Liver (tissue), 9 donors: Measurements from ENCODE around the gene FABP3. TPM values are rescaled to one million over a fixed set of nuclear protein-coding genes. Genes with fewer than 3 reads are reported as not detected.

Experiments
- DNase-seq: peaks from one replicate; pipeline ENCODE4 v3.0.0-alpha.2; 2017; ENCODE audit warnings: low spot score
- H3K27ac ChIP-seq, 2 donors: one replicate each; pipeline ENCODE4 v1.7.0; 2013; ENCODE audit warnings: inconsistent platforms in 2 of 2, low read length in 2 of 2, control low read depth in 1 of 2, low read depth in 1 of 2, mild to moderate bottlenecking in 1 of 2
- H3K27me3 ChIP-seq, 4 donors: one replicate each; pipeline versions ENCODE4 v1.6.1 to v1.7.0; 2013; ENCODE audit warnings: low read length in 3 of 4, inconsistent platforms in 1 of 4, mild to moderate bottlenecking in 1 of 4, moderate library complexity in 1 of 4; ENCODE audit not compliant: control insufficient read depth in 4 of 4, insufficient read depth in 4 of 4
- H3K36me3 ChIP-seq, 4 donors: one replicate each; pipeline versions ENCODE4 v1.6.1 to v1.7.0; 2013; ENCODE audit warnings: low read length in 3 of 4, mild to moderate bottlenecking in 3 of 4, low read depth in 1 of 4, moderate library complexity in 1 of 4; ENCODE audit not compliant: control insufficient read depth in 4 of 4, insufficient read depth in 3 of 4
- H3K4me1 ChIP-seq, 4 donors: one replicate each; pipeline versions ENCODE4 v1.6.1 to v1.7.0; 2013; ENCODE audit warnings: low read length in 3 of 4, mild to moderate bottlenecking in 3 of 4, moderate library complexity in 1 of 4; ENCODE audit not compliant: control insufficient read depth in 4 of 4, insufficient read depth in 4 of 4
- H3K4me3 ChIP-seq, 3 donors: one replicate each; pipeline versions ENCODE4 v1.6.1 to v1.7.0; 2013; ENCODE audit warnings: low read length in 3 of 3, control low read depth in 1 of 3, low read depth in 1 of 3, mild to moderate bottlenecking in 1 of 3
- H3K9ac ChIP-seq, 2 donors: one replicate each; pipeline ENCODE4 v1.7.0; 2013; ENCODE audit warnings: low read length in 2 of 2, mild to moderate bottlenecking in 2 of 2, moderate library complexity in 2 of 2, control low read depth in 1 of 2, low read depth in 1 of 2
- H3K9me3 ChIP-seq, 4 donors: one replicate each; pipeline versions ENCODE4 v1.6.1 to v1.7.0; 2013; ENCODE audit warnings: low read length in 3 of 4; ENCODE audit not compliant: control insufficient read depth in 4 of 4
- CTCF ChIP-seq: fragments of 150-350 bp; IDR thresholded peaks from 2 replicates; pipeline ENCODE4 v1.5.1; 2017; ENCODE audit warnings: improper control_type of control experiment, low read depth, low read length; ENCODE audit not compliant: missing input control
- FOXA1 ChIP-seq: IDR thresholded peaks from 2 replicates; pipeline ENCODE4 v1.6.1; 2016; ENCODE audit warnings: antibody characterized with exemption
- FOXA2 ChIP-seq: IDR thresholded peaks from 2 replicates; pipeline ENCODE4 v1.6.1; 2016; ENCODE audit warnings: antibody characterized with exemption
- HNF4G ChIP-seq: IDR thresholded peaks from 2 replicates; pipeline ENCODE4 v1.6.1; 2016; ENCODE audit warnings: antibody characterized with exemption
- NR2F2 ChIP-seq: IDR thresholded peaks from 2 replicates; pipeline ENCODE4 v1.6.1; 2016; ENCODE audit warnings: antibody characterized with exemption
- RAD21 ChIP-seq, 2 donors: IDR thresholded peaks; 2 replicates each; pipeline ENCODE4 v1.6.1; 2016; ENCODE audit warnings: antibody characterized with exemption in 2 of 2, mild to moderate bottlenecking in 2 of 2
- RXRA ChIP-seq, 2 donors: IDR thresholded peaks; 2 replicates each; pipeline ENCODE4 v1.6.1; 2017 to 2018; ENCODE audit warnings: antibody characterized with exemption in 2 of 2, mild to moderate bottlenecking in 1 of 2
- SP1 ChIP-seq: IDR thresholded peaks from 2 replicates; pipeline ENCODE4 v1.6.1; 2018; ENCODE audit warnings: antibody characterized with exemption, mild to moderate bottlenecking
- TAF1 ChIP-seq: conservative IDR thresholded peaks from 2 replicates; pipeline ENCODE4 v1.6.1; 2016; ENCODE audit warnings: antibody characterized with exemption, mild to moderate bottlenecking
- ZBTB33 ChIP-seq: IDR thresholded peaks from 2 replicates; pipeline ENCODE4 v1.6.1; 2016; ENCODE audit warnings: antibody characterized with exemption
- WGBS: extraction: QIAGEN DNeasy Blood & Tissue Kit; methylation state at CpG from one replicate; pipeline ENCODE4 v1.1.7; 2013; 5-methylcytosine and 5-hydroxymethylcytosine counted together
- polyA plus RNA-seq, 2 donors: library from polyadenylated mRNA; stranded (reverse) in 1 of 2; unstranded in 1 of 2; fragments of 200-250 nt in 1 of 2; fragments of >200 nt in 1 of 2; fragmentation: Nextera tagmentation in 1 of 2; extraction: Ambion mirVana in 1 of 2; gene quantifications; one replicate each; pipeline versions ENCODE4 v1.2.1 to v1.2.3, GENCODE V29; 2013 to 2015
- total RNA-seq, 2 donors: library from RNA; depleted of rRNA; stranded (reverse); fragments of >200 nt; gene quantifications; one replicate each; pipeline ENCODE4 v1.2.3, GENCODE V29; 2014
- TF ChIP-seq, protein P1 (sequence below): IDR thresholded peaks from 2 replicates; pipeline ENCODE4 v1.6.1; 2016; ENCODE audit warnings: antibody characterized with exemption, mild to moderate bottlenecking
- TF ChIP-seq, protein P2 (sequence below): IDR thresholded peaks from 2 replicates; pipeline ENCODE4 v1.6.1; 2016; ENCODE audit warnings: antibody characterized with exemption
- donor health status: healthy.
- donor health status: healthy.
- donor health status: healthy.
- donor health status: healthy.
- donor health status: healthy.

The FABP3 gene
- total and polyA plus RNA-seq, 4 donors, result 2.8 to 28.2 (median 5.2) TPM

DNA sequence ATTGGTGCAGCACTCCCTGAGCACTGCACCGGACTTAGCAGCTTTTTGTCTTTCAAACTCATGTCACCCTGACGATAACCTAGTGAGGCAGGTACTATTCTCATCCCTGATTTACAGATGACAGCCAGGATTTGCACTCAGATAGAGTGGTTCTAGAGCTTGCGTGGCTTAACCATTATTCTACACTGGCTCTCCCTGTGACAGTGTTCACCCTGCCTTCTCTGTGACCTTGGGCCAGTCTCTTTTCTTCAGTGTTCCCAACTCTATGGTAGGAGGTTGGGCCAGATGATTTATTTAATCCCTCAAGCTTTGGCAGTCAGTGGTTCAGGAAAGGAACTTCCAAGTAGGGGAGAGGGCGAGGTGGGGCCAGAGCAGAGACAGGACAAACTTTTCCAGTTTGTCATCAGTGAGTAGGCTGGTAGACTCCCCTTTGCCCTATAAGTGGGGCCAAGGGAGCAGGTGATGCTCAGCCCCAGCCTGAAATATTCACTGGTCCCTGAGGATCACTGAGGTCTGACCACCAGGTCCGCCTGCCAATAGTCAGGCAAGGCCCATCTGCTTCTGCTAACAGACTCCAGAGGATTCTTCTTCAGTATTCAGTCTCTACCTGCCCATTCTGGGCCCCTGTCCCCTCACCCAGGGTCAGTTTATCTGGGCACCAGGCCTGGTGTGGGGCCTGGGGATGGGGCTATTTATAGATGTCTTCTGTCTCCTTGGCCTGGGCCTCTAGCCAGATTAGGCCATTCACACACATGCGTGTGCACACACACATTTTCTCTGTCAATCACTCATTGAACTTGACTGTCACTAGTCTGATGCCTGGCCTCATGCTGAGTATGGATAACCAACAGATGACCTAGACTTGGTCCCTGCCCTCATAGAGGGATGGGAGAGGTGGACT is 8.8 kb upstream of the FABP3 start:
- H3K4me3 ChIP-seq, result no peak overlapping the region
- WGBS, result 83% methylated on average over 6 of the region's 6 CpGs
- H3K9me3 ChIP-seq, result no peaks in the 10 kb centered on the region
- no peaks in the 10 kb centered on the region for H3K4me1 ChIP-seq
- no peak for DNase-seq
- TF ChIP-seq NR2F2 (no peak), CTCF (no peak), HNF4G (no peak), TAF1 (no peak), FOXA2 (no peak), SP1 (no peak)
- TF ChIP-seq, protein P1, sequence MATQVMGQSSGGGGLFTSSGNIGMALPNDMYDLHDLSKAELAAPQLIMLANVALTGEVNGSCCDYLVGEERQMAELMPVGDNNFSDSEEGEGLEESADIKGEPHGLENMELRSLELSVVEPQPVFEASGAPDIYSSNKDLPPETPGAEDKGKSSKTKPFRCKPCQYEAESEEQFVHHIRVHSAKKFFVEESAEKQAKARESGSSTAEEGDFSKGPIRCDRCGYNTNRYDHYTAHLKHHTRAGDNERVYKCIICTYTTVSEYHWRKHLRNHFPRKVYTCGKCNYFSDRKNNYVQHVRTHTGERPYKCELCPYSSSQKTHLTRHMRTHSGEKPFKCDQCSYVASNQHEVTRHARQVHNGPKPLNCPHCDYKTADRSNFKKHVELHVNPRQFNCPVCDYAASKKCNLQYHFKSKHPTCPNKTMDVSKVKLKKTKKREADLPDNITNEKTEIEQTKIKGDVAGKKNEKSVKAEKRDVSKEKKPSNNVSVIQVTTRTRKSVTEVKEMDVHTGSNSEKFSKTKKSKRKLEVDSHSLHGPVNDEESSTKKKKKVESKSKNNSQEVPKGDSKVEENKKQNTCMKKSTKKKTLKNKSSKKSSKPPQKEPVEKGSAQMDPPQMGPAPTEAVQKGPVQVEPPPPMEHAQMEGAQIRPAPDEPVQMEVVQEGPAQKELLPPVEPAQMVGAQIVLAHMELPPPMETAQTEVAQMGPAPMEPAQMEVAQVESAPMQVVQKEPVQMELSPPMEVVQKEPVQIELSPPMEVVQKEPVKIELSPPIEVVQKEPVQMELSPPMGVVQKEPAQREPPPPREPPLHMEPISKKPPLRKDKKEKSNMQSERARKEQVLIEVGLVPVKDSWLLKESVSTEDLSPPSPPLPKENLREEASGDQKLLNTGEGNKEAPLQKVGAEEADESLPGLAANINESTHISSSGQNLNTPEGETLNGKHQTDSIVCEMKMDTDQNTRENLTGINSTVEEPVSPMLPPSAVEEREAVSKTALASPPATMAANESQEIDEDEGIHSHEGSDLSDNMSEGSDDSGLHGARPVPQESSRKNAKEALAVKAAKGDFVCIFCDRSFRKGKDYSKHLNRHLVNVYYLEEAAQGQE, result no peak
- H3K36me3 ChIP-seq, result no peaks in the 10 kb centered on the region
- no peak overlapping the region for H3K9ac ChIP-seq
- H3K27me3 ChIP-seq, result no peaks in the 10 kb centered on the region
- no peak overlapping the region for H3K27ac ChIP-seq

GRCh38 chr1:31380181-31380580 is 7.3 kb upstream of the FABP3 start:
- Histone ChIP-seq H3K9ac (no peak overlapping the region), H3K27me3 (no peaks in the 10 kb centered on the region), H3K27ac (no peak overlapping the region), H3K36me3 (no peaks in the 10 kb centered on the region), H3K9me3 (no peaks in the 10 kb centered on the region), H3K4me3 (no peak overlapping the region), H3K4me1 (no peaks in the 10 kb centered on the region)
- WGBS, result 86% methylated on average over 3 of the region's 3 CpGs
- no peak for TF ChIP-seq SP1
- TF ChIP-seq FOXA1, result no peak
- TF ChIP-seq NR2F2, result no peak
- no peak for TF ChIP-seq CTCF
- no peak for TF ChIP-seq ZBTB33
- TF ChIP-seq RXRA (IDR thresholded peaks at IDR 0.05), result no peak
- TF ChIP-seq, protein P2, sequence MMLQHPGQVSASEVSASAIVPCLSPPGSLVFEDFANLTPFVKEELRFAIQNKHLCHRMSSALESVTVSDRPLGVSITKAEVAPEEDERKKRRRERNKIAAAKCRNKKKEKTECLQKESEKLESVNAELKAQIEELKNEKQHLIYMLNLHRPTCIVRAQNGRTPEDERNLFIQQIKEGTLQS, result no peak
- no peak for TF ChIP-seq RAD21 (IDR thresholded peaks at IDR 0.05)
- no peak for DNase-seq
